ENCODE measurements around the gene NCOR2. TPM values are rescaled to one million over a fixed set of nuclear protein-coding genes. Genes with fewer than 3 reads are reported as not detected.

The NCOR2 gene
- total RNA-seq, 4 donors from 2014 or later = 72.1 to 460 (median 119) TPM

- TF ChIP-seq POLR2AphosphoS5 (IDR thresholded peaks at IDR 0.05) (peak in 1 of 3 donors; percentile 13), CTCF (IDR thresholded peaks at IDR 0.05) (no peak)
- peak; percentile 64 for DNase-seq
- H3K4me3 ChIP-seq = no peak overlapping the region
- WGBS, 2 donors (ENCODE audit: low coverage in 1 of 2) = 58% methylated on average over 21 of the region's 26 CpGs; no CpG with 5 or more reads in 1 of the 2 donors
- intact Hi-C loops (cut with DNase I; ENCODE audit: low total_unique reads) (no loop called here), in situ Hi-C loops (cut with MboI; ENCODE audit: low pct_ligation_motif_present in 1 of 4, low pct_unique_long_range_greater_than_20kb in 1 of 4, low sequenced_read_pairs in 3 of 4) (no loop called here)
- no peaks in the 10 kb centered on the region for H3K27me3 ChIP-seq
- peaks cover 48 to 77% (median 65%) of the 10 kb centered on the region in 4 donors for H3K4me1 ChIP-seq
- H3K9me3 ChIP-seq = no peaks in the 10 kb centered on the region
- H3K36me3 ChIP-seq = no peaks in the 10 kb centered on the region
- peak overlapping the region; percentile 10 to 55 (median 32) for H3K27ac ChIP-seq
These were observed 21.6 kb downstream of the NCOR2 start for GRCh38 chr12:124545508-124546418.

GRCh38 chr12:124544983-124545382, 22.4 kb downstream of the NCOR2 start:
- no peaks in the 10 kb centered on the region for H3K9me3 ChIP-seq
- H3K36me3 ChIP-seq = no peaks in the 10 kb centered on the region
- H3K4me3 ChIP-seq = no peak overlapping the region
- DNase-seq = no peak
- WGBS, 2 donors (ENCODE audit: low coverage in 1 of 2) = 69% methylated on average over 7 of the region's 8 CpGs; no CpG with 5 or more reads in 1 of the 2 donors
- peak overlapping the region; percentile 10 to 55 (median 32) for H3K27ac ChIP-seq
- no peaks in the 10 kb centered on the region for H3K27me3 ChIP-seq
- TF ChIP-seq CTCF (IDR thresholded peaks at IDR 0.05) (no peak), EP300 (IDR thresholded peaks at IDR 0.05; ENCODE audit: low read depth) (no peak), POLR2AphosphoS5 (IDR thresholded peaks at IDR 0.05) (no peak), POLR2A (IDR thresholded peaks at IDR 0.05) (no peak)
- H3K4me1 ChIP-seq = peaks cover 42 to 72% (median 58%) of the 10 kb centered on the region in 4 donors
- in situ Hi-C loops (cut with MboI; ENCODE audit: low pct_ligation_motif_present in 1 of 4, low pct_unique_long_range_greater_than_20kb in 1 of 4, low sequenced_read_pairs in 3 of 4) = no loop called here
- intact Hi-C loops (cut with DNase I; ENCODE audit: low total_unique reads) = no loop called here

- no peak for TF ChIP-seq CTCF (IDR thresholded peaks at IDR 0.05)
- no peak for TF ChIP-seq EP300 (IDR thresholded peaks at IDR 0.05; ENCODE audit: low read depth)
- no peak for TF ChIP-seq POLR2AphosphoS5 (IDR thresholded peaks at IDR 0.05)
- no peak for TF ChIP-seq POLR2A (IDR thresholded peaks at IDR 0.05)
- DNase-seq = no peak
- 63% methylated on average over 13 of the region's 16 CpGs; no CpG with 5 or more reads in 1 of the 2 donors for WGBS, 2 donors (ENCODE audit: low coverage in 1 of 2)
- intact Hi-C loops (cut with DNase I; ENCODE audit: low total_unique reads) = no loop called here
- Histone ChIP-seq H3K9me3 (no peaks in the 10 kb centered on the region), H3K4me3 (no peak overlapping the region), H3K36me3 (no peaks in the 10 kb centered on the region), H3K27me3 (no peaks in the 10 kb centered on the region), H3K27ac (no peak overlapping the region), H3K4me1 (peaks cover 42 to 72% (median 56%) of the 10 kb centered on the region in 4 donors)
- in situ Hi-C loops (cut with MboI; ENCODE audit: low pct_ligation_motif_present in 1 of 4, low pct_unique_long_range_greater_than_20kb in 1 of 4, low sequenced_read_pairs in 3 of 4) = no loop called here
These were observed 23.0 kb downstream of the NCOR2 start for GRCh38 chr12:124544311-124544970.

GRCh38 chr12:124543590-124544310, 23.7 kb downstream of the NCOR2 start:
- in situ Hi-C loops (cut with MboI; ENCODE audit: low pct_ligation_motif_present in 1 of 4, low pct_unique_long_range_greater_than_20kb in 1 of 4, low sequenced_read_pairs in 3 of 4) = no loop called here
- TF ChIP-seq CTCF (IDR thresholded peaks at IDR 0.05) (no peak), POLR2A (IDR thresholded peaks at IDR 0.05) (no peak), EP300 (IDR thresholded peaks at IDR 0.05; ENCODE audit: low read depth) (no peak), POLR2AphosphoS5 (IDR thresholded peaks at IDR 0.05) (no peak)
- 50% methylated on average over 27 of the region's 37 CpGs; no CpG with 5 or more reads in 1 of the 2 donors for WGBS, 2 donors (ENCODE audit: low coverage in 1 of 2)
- no peak for DNase-seq
- no peak overlapping the region for H3K4me3 ChIP-seq
- intact Hi-C loops (cut with DNase I; ENCODE audit: low total_unique reads) = no loop called here
- no peaks in the 10 kb centered on the region for H3K36me3 ChIP-seq
- no peaks in the 10 kb centered on the region for H3K27me3 ChIP-seq
- peaks cover 45 to 72% (median 56%) of the 10 kb centered on the region in 4 donors for H3K4me1 ChIP-seq
- H3K27ac ChIP-seq = peak overlapping the region in 2 of 4 donors; percentile 9 to 21
- no peaks in the 10 kb centered on the region for H3K9me3 ChIP-seq

Measured in transverse colon (tissue), 4 donors.